Skeletal muscle satellite cell (primary cell): ENCODE results near the gene RPTN.

Experiments used
- H3K27me3 ChIP-seq: 2 replicates; pipeline ENCODE4 v1.7.0; 2013; ENCODE audit warnings: low read length; ENCODE audit not compliant: control insufficient read depth, insufficient read depth
- H3K36me3 ChIP-seq: 2 replicates; pipeline ENCODE4 v1.7.0; 2013; ENCODE audit warnings: mild to moderate bottlenecking, control low read depth, low read length; ENCODE audit not compliant: insufficient read depth
- H3K4me1 ChIP-seq: 2 replicates; pipeline ENCODE4 v1.7.0; 2013; ENCODE audit warnings: low read length; ENCODE audit not compliant: control insufficient read depth, insufficient read depth
- H3K4me2 ChIP-seq: 2 replicates; pipeline ENCODE4 v1.7.0; 2013; ENCODE audit warnings: mild to moderate bottlenecking, low read length
- H3K4me3 ChIP-seq: 2 replicates; pipeline ENCODE4 v1.7.0; 2013; ENCODE audit warnings: low read length
- H3K9ac ChIP-seq: 2 replicates; pipeline ENCODE4 v1.7.0; 2013; ENCODE audit warnings: mild to moderate bottlenecking, low read depth, low read length, moderate library complexity
- H3K9me3 ChIP-seq: replicated peaks from 2 replicates; pipeline ENCODE4 v1.7.0; 2013; ENCODE audit warnings: mild to moderate bottlenecking, control low read depth, low read length

The RPTN gene

GRCh38 chr1:152182944-152183361 lies 23.9 kb upstream of the RPTN start:
- Histone ChIP-seq H3K9ac (no peak overlapping the region), H3K9me3 (no peaks in the 10 kb centered on the region), H3K4me1 (peaks cover 29% of the 10 kb centered on the region), H3K4me3 (no peak overlapping the region), H3K4me2 (peak overlapping the region; percentile 39), H3K36me3 (no peaks in the 10 kb centered on the region), H3K27me3 (no peaks in the 10 kb centered on the region)

- Histone ChIP-seq H3K9me3 (no peaks in the 10 kb centered on the region), H3K9ac (peak overlapping the region; percentile 25), H3K27me3 (no peaks in the 10 kb centered on the region), H3K4me2 (peak overlapping the region; percentile 39), H3K4me3 (no peak overlapping the region), H3K4me1 (peaks cover 29% of the 10 kb centered on the region), H3K36me3 (no peaks in the 10 kb centered on the region)
Observed at GRCh38 chr1:152182431-152182830, 23.4 kb upstream of the RPTN start.

GRCh38 chr1:152179566-152179965 lies 20.5 kb upstream of the RPTN start:
- H3K4me1 ChIP-seq = peaks cover 26% of the 10 kb centered on the region
- H3K4me3 ChIP-seq = no peak overlapping the region
- peaks cover 5% of the 10 kb centered on the region for H3K27me3 ChIP-seq
- no peak overlapping the region for H3K9ac ChIP-seq
- H3K9me3 ChIP-seq = no peaks in the 10 kb centered on the region
- H3K36me3 ChIP-seq = no peaks in the 10 kb centered on the region
- no peak overlapping the region for H3K4me2 ChIP-seq

GRCh38 chr1:152170287-152170905 lies 11.4 kb upstream of the RPTN start:
- H3K36me3 ChIP-seq = no peaks in the 10 kb centered on the region
- peaks cover 74% of the 10 kb centered on the region for H3K27me3 ChIP-seq
- H3K4me3 ChIP-seq = no peak overlapping the region
- no peaks in the 10 kb centered on the region for H3K9me3 ChIP-seq
- no peak overlapping the region for H3K4me2 ChIP-seq
- H3K4me1 ChIP-seq = peaks cover 14% of the 10 kb centered on the region
- no peak overlapping the region for H3K9ac ChIP-seq

- Histone ChIP-seq H3K4me3 (no peak overlapping the region), H3K4me2 (no peak overlapping the region), H3K36me3 (no peaks in the 10 kb centered on the region), H3K27me3 (peaks cover 76% of the 10 kb centered on the region), H3K9me3 (no peaks in the 10 kb centered on the region), H3K9ac (no peak overlapping the region), H3K4me1 (peaks cover 14% of the 10 kb centered on the region)
Observed at GRCh38 chr1:152169366-152170025, 10.5 kb upstream of the RPTN start.

- H3K9me3 ChIP-seq = no peaks in the 10 kb centered on the region
- H3K9ac ChIP-seq = no peak overlapping the region
- H3K36me3 ChIP-seq = no peaks in the 10 kb centered on the region
- no peak overlapping the region for H3K4me3 ChIP-seq
- H3K4me1 ChIP-seq = peaks cover 15% of the 10 kb centered on the region
- peaks cover 83% of the 10 kb centered on the region for H3K27me3 ChIP-seq
- H3K4me2 ChIP-seq = no peak overlapping the region
Observed at GRCh38 chr1:152168535-152168868, 9.5 kb upstream of the RPTN start.

- Histone ChIP-seq H3K4me1 (peaks cover 20% of the 10 kb centered on the region), H3K4me3 (no peak overlapping the region), H3K27me3 (peaks cover 83% of the 10 kb centered on the region), H3K36me3 (no peaks in the 10 kb centered on the region), H3K9me3 (no peaks in the 10 kb centered on the region), H3K4me2 (no peak overlapping the region), H3K9ac (no peak overlapping the region)
Observed at GRCh38 chr1:152167835-152168534, 9.0 kb upstream of the RPTN start.

- Histone ChIP-seq H3K4me1 (peaks cover 24% of the 10 kb centered on the region), H3K9ac (no peak overlapping the region), H3K4me2 (no peak overlapping the region), H3K9me3 (no peaks in the 10 kb centered on the region), H3K4me3 (no peak overlapping the region), H3K36me3 (no peaks in the 10 kb centered on the region), H3K27me3 (peaks cover 73% of the 10 kb centered on the region)
Observed at GRCh38 chr1:152166966-152167365, 7.9 kb upstream of the RPTN start.

- peaks cover 72% of the 10 kb centered on the region for H3K27me3 ChIP-seq
Observed at GRCh38 chr1:152165286-152166077, 6.5 kb upstream of the RPTN start.

GRCh38 chr1:152164517-152165136 lies 5.6 kb upstream of the RPTN start:
- Histone ChIP-seq H3K9me3 (no peaks in the 10 kb centered on the region), H3K4me2 (no peak overlapping the region), H3K27me3 (peaks cover 66% of the 10 kb centered on the region), H3K4me3 (no peak overlapping the region), H3K4me1 (peaks cover 24% of the 10 kb centered on the region), H3K9ac (no peak overlapping the region), H3K36me3 (no peaks in the 10 kb centered on the region)

More at GRCh38 chr1:152165286-152166077, 6.5 kb upstream of the RPTN start:
- Histone ChIP-seq H3K36me3 (no peaks in the 10 kb centered on the region), H3K9me3 (no peaks in the 10 kb centered on the region), H3K4me2 (no peak overlapping the region), H3K9ac (no peak overlapping the region), H3K4me3 (no peak overlapping the region), H3K4me1 (peaks cover 24% of the 10 kb centered on the region)
